ENCODE data around the gene COLEC11.

COLEC11 gene

GRCh38 chr2:3594493-3595281 is at the start of gene COLEC11:
COLEC11 (plus strand) TSS chr2:3595112; CDS start chr2:3604341, 9,229 bp downstream.
- TF ChIP-seq CTCF (IDR thresholded peaks at IDR 0.05; ENCODE audit: control insufficient read depth, extremely low read depth, insufficient read depth), result no peak
- no peak within 1 kb of the TSS for H3K4me3 ChIP-seq (ENCODE audit: low read depth, low read length)
- DNase-seq (ENCODE audit: low read depth), result no peak

GRCh38 chr2:3545788-3546478 is 49.0 kb upstream of the COLEC11 start:
- no peak for TF ChIP-seq CTCF (IDR thresholded peaks at IDR 0.05; ENCODE audit: control insufficient read depth, extremely low read depth, insufficient read depth)
- H3K4me3 ChIP-seq (ENCODE audit: low read depth, low read length), result no peak overlapping the region
- peak; percentile 54 for DNase-seq (ENCODE audit: low read depth)

- TF ChIP-seq CTCF (IDR thresholded peaks at IDR 0.05; ENCODE audit: control insufficient read depth, extremely low read depth, insufficient read depth), result no peak
Measured at GRCh38 chr2:3547915-3548314, 47.0 kb upstream of the COLEC11 start.

GRCh38 chr2:3553946-3554345 is 41.0 kb upstream of the COLEC11 start:
- TF ChIP-seq CTCF (IDR thresholded peaks at IDR 0.05; ENCODE audit: control insufficient read depth, extremely low read depth, insufficient read depth), result no peak
- no peak for DNase-seq (ENCODE audit: low read depth)
- no peak overlapping the region for H3K4me3 ChIP-seq (ENCODE audit: low read depth, low read length)

More at GRCh38 chr2:3547915-3548314, 47.0 kb upstream of the COLEC11 start:
- DNase-seq (ENCODE audit: low read depth), result no peak
- H3K4me3 ChIP-seq (ENCODE audit: low read depth, low read length), result no peak overlapping the region

GRCh38 chr2:3557639-3558204 is 37.2 kb upstream of the COLEC11 start:
- DNase-seq (ENCODE audit: low read depth), result no peak
- no peak for TF ChIP-seq CTCF (IDR thresholded peaks at IDR 0.05; ENCODE audit: control insufficient read depth, extremely low read depth, insufficient read depth)

GRCh38 chr2:3558205-3559014 is 36.5 kb upstream of the COLEC11 start, which contains the start of gene RNASEH1:
RNASEH1 (minus strand) TSS chr2:3558333; CDS start chr2:3558260, 73 bp downstream.
- peak; percentile 91 for DNase-seq (ENCODE audit: low read depth)
- H3K4me3 ChIP-seq (ENCODE audit: low read depth, low read length), result peak within 1 kb of the TSS; percentile 81
- no peak for TF ChIP-seq CTCF (IDR thresholded peaks at IDR 0.05; ENCODE audit: control insufficient read depth, extremely low read depth, insufficient read depth)

More at GRCh38 chr2:3557639-3558204, 37.2 kb upstream of the COLEC11 start:
- peak overlapping the region; percentile 81 for H3K4me3 ChIP-seq (ENCODE audit: low read depth, low read length)
